HL-60 (cell line): Measurements from ENCODE around the gene TBC1D7.
A peak's percentile ranks its signal among the peaks of the same experiment; 100 is the strongest.

Source experiments
- DNase-seq, 2 experiments: peaks; one replicate each; pipeline ENCODE4 v3.0.0-alpha.2; 2010 to 2020; ENCODE audit warnings: low read depth in 1 of 2, low spot score in 1 of 2
- H3K27ac ChIP-seq: fragments of 250-450 bp; sonication (Bioruptor Pico); replicated peaks from 2 replicates; pipeline ENCODE4 v1.5.1; 2020; ENCODE audit warnings: mild to moderate bottlenecking, moderate library complexity
- H3K27me3 ChIP-seq: fragments of 250-450 bp; sonication (Bioruptor Pico); 2 replicates; pipeline ENCODE4 v1.5.1; 2021; ENCODE audit warnings: mild to moderate bottlenecking, moderate library complexity; ENCODE audit not compliant: insufficient read depth, poor library complexity, severe bottlenecking
- H3K4me3 ChIP-seq: replicated peaks from 2 replicates; pipeline ENCODE4 v1.5.1; 2011; ENCODE audit warnings: mild to moderate bottlenecking, control low read depth, low read length; ENCODE audit not compliant: insufficient read depth
- GABPA ChIP-seq: IDR thresholded peaks from 2 replicates; pipeline ENCODE4 v1.6.1; 2012; ENCODE audit warnings: low read depth
- POLR2AphosphoS5 ChIP-seq: IDR thresholded peaks from 2 replicates; pipeline ENCODE4 v1.6.1; 2012; ENCODE audit warnings: low read depth
- SPI1 ChIP-seq: IDR thresholded peaks from 2 replicates; pipeline ENCODE4 v1.6.1; 2012; ENCODE audit warnings: low read depth, mild to moderate bottlenecking, borderline replicate concordance
- TF ChIP-seq, protein P1 (sequence below): IDR thresholded peaks from one replicate; pipeline ENCODE4 v1.5.1; 2011; ENCODE audit warnings: low read length, control low read depth, inconsistent platforms; ENCODE audit not compliant: insufficient read depth
- TF ChIP-seq, protein P2 (sequence below): IDR thresholded peaks from 2 replicates; pipeline ENCODE4 v1.6.1; 2012; ENCODE audit warnings: low read depth; ENCODE audit not compliant: insufficient replicate concordance

The TBC1D7 gene

DNA sequence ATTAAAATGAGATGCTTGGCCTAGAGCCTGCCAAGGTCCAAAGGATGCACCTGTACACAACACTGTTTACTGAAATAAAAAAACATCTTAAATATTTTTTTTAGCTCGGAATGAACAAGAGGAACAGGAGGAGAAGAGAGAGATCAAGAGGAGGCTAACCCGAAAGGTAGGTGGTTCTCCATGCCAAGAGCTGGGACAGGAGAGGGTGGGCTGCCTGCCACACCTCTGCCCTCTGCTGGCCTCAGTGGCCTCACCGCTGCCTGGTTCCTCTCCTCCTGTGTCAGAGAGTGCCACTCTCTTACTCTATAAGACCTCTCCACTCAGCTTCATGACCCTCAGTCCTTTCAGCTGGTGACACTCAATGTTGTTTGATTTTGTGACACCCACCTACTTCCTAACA is 50.2 kb downstream of the TBC1D7 start:
- Histone ChIP-seq H3K4me3 (no peak overlapping the region), H3K27ac (no peak overlapping the region), H3K27me3 (no peaks in the 10 kb centered on the region)
- peak in 1 of 2 experiments; percentile 18 for DNase-seq
- TF ChIP-seq SPI1: no peak
- TF ChIP-seq GABPA: no peak
- TF ChIP-seq, protein P1, sequence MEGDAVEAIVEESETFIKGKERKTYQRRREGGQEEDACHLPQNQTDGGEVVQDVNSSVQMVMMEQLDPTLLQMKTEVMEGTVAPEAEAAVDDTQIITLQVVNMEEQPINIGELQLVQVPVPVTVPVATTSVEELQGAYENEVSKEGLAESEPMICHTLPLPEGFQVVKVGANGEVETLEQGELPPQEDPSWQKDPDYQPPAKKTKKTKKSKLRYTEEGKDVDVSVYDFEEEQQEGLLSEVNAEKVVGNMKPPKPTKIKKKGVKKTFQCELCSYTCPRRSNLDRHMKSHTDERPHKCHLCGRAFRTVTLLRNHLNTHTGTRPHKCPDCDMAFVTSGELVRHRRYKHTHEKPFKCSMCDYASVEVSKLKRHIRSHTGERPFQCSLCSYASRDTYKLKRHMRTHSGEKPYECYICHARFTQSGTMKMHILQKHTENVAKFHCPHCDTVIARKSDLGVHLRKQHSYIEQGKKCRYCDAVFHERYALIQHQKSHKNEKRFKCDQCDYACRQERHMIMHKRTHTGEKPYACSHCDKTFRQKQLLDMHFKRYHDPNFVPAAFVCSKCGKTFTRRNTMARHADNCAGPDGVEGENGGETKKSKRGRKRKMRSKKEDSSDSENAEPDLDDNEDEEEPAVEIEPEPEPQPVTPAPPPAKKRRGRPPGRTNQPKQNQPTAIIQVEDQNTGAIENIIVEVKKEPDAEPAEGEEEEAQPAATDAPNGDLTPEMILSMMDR: no peak
- TF ChIP-seq, protein P2, sequence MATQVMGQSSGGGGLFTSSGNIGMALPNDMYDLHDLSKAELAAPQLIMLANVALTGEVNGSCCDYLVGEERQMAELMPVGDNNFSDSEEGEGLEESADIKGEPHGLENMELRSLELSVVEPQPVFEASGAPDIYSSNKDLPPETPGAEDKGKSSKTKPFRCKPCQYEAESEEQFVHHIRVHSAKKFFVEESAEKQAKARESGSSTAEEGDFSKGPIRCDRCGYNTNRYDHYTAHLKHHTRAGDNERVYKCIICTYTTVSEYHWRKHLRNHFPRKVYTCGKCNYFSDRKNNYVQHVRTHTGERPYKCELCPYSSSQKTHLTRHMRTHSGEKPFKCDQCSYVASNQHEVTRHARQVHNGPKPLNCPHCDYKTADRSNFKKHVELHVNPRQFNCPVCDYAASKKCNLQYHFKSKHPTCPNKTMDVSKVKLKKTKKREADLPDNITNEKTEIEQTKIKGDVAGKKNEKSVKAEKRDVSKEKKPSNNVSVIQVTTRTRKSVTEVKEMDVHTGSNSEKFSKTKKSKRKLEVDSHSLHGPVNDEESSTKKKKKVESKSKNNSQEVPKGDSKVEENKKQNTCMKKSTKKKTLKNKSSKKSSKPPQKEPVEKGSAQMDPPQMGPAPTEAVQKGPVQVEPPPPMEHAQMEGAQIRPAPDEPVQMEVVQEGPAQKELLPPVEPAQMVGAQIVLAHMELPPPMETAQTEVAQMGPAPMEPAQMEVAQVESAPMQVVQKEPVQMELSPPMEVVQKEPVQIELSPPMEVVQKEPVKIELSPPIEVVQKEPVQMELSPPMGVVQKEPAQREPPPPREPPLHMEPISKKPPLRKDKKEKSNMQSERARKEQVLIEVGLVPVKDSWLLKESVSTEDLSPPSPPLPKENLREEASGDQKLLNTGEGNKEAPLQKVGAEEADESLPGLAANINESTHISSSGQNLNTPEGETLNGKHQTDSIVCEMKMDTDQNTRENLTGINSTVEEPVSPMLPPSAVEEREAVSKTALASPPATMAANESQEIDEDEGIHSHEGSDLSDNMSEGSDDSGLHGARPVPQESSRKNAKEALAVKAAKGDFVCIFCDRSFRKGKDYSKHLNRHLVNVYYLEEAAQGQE: no peak
- TF ChIP-seq POLR2AphosphoS5: no peak

DNA sequence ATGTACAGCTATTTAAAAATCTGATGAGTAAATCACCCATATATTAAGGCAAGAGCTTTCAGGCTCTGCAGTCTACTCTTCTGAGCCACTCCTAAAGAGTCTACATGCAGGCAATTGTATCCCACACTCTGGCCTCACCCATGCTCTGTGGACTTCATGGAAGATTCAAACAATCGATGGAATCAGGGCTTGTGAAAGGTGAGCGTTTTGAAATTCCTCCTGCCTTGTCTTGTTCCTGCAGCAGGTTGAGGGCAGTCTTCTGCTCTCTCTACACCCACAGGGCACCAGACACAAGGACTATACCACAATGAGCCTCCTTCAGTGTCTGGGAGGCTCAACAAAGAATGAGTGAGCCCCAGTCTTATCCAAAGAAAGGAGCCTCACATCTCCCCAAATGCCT is 51.1 kb downstream of the TBC1D7 start:
- no peak for DNase-seq
- no peak overlapping the region for H3K4me3 ChIP-seq
- H3K27me3 ChIP-seq: no peaks in the 10 kb centered on the region

DNA sequence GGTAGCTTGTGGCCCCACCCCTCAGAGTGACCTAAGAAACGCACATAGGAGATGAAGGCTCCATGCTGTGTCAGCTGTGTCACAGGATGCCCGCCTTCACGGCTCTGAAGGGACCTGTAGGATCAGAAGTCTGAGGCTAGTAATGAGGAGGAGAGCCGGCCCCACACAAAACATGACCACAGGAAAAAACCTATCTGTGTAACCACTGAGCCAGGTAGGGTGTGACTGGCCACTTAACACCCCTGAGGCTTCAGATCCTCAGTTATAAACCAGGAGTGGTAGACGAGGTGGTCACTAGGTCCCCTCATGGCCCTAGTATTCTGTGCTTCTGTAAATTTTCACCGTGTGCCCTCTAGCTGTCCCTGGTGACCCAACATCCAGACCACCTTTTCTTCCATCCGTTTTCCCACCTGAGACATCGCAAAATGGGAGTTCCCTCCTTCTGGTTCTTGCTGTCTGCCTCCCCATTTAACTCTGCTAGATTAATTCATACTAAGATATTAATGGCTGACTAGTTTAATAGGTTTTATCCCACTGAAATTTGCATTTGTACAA is 52.8 kb downstream of the TBC1D7 start:
- no peak for TF ChIP-seq GABPA
- TF ChIP-seq POLR2AphosphoS5: no peak
- no peak for TF ChIP-seq SPI1
- TF ChIP-seq, protein P2: no peak
- TF ChIP-seq, protein P1: no peak
- Histone ChIP-seq H3K27ac (no peak overlapping the region), H3K4me3 (no peak overlapping the region), H3K27me3 (no peaks in the 10 kb centered on the region)
- no peak for DNase-seq

More for the DNA sequence above, 51.1 kb downstream of the TBC1D7 start:
- no peak for TF ChIP-seq GABPA
- TF ChIP-seq SPI1: no peak
- no peak for TF ChIP-seq POLR2AphosphoS5
- TF ChIP-seq, protein P1: no peak
- TF ChIP-seq, protein P2: no peak
- H3K27ac ChIP-seq: no peak overlapping the region
